ENCODE measurements around the gene NPTX1.
A peak's percentile ranks its signal among the peaks of the same experiment; 100 is the strongest.

The NPTX1 gene

DNA sequence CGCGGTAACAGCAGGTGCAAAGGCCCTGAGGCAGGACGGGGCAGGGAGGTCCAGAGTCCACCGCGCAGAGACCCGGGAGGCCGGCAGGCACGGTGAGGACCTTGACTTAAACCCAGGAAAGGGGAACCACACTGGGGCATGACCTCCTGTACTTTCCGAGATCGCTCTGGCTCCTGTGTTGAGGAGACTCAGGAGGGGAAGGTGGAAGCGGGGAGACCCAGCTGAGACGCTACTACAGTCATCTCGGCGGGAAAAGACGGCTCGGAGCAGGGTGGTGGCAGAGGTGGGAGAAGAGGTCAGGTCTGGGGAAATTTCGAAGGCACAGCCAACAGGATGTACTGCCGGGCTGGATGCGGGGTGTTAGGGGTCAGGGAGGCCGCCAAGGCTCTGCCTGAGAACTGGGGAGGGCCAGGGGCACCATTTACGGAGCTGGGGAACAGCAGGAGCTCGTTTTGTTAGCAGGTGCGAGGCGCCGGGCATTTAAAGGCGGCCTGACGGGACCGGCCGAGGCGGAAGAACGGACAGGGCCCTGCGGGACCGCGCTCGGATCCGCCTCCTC lies 22.3 kb downstream of the NPTX1 start:
- Histone ChIP-seq H3K27me3 (ENCODE audit: low read length) (no peaks in the 10 kb centered on the region), H3F3A (ENCODE audit: insufficient read depth) (peaks cover 3% of the 10 kb centered on the region; the same call in 1 of the 2 replicates), H3K9me2 (replicated peaks; ENCODE audit: insufficient read depth, low read length) (no peaks in the 10 kb centered on the region), H4K20me1 (ENCODE audit: low read depth, low read length) (no peaks in the 10 kb centered on the region), H3K79me2 (ENCODE audit: insufficient read depth, low read length) (no peaks in the 10 kb centered on the region), H3K36me3 (ENCODE audit: low read length) (no peaks in the 10 kb centered on the region), H3K4me3 (ENCODE audit: insufficient read depth, low read length, poor library complexity, severe bottlenecking) (peak overlapping the region; percentile 92), H3K9ac (ENCODE audit: low read length) (peak overlapping the region; percentile 100), H3K4me2 (ENCODE audit: low read depth, low read length, poor library complexity, severe bottlenecking) (peak overlapping the region; percentile 84), H3K9me3 (ENCODE audit: insufficient read depth, low read length) (no peaks in the 10 kb centered on the region), H3K27ac (ENCODE audit: low read depth, low read length) (peak overlapping the region; percentile 65), H2AFZ (ENCODE audit: low read depth, low read length, severe bottlenecking) (peak overlapping the region; percentile 83)
- TF ChIP-seq, protein P1, sequence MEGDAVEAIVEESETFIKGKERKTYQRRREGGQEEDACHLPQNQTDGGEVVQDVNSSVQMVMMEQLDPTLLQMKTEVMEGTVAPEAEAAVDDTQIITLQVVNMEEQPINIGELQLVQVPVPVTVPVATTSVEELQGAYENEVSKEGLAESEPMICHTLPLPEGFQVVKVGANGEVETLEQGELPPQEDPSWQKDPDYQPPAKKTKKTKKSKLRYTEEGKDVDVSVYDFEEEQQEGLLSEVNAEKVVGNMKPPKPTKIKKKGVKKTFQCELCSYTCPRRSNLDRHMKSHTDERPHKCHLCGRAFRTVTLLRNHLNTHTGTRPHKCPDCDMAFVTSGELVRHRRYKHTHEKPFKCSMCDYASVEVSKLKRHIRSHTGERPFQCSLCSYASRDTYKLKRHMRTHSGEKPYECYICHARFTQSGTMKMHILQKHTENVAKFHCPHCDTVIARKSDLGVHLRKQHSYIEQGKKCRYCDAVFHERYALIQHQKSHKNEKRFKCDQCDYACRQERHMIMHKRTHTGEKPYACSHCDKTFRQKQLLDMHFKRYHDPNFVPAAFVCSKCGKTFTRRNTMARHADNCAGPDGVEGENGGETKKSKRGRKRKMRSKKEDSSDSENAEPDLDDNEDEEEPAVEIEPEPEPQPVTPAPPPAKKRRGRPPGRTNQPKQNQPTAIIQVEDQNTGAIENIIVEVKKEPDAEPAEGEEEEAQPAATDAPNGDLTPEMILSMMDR (IDR thresholded peaks at IDR 0.05; ENCODE audit: insufficient read depth, low read length, poor library complexity, severe bottlenecking) = no peak
- TF ChIP-seq EZH2phosphoT487 (conservative IDR thresholded peaks at IDR 0.05; ENCODE audit: low read length) = no peak

DNA sequence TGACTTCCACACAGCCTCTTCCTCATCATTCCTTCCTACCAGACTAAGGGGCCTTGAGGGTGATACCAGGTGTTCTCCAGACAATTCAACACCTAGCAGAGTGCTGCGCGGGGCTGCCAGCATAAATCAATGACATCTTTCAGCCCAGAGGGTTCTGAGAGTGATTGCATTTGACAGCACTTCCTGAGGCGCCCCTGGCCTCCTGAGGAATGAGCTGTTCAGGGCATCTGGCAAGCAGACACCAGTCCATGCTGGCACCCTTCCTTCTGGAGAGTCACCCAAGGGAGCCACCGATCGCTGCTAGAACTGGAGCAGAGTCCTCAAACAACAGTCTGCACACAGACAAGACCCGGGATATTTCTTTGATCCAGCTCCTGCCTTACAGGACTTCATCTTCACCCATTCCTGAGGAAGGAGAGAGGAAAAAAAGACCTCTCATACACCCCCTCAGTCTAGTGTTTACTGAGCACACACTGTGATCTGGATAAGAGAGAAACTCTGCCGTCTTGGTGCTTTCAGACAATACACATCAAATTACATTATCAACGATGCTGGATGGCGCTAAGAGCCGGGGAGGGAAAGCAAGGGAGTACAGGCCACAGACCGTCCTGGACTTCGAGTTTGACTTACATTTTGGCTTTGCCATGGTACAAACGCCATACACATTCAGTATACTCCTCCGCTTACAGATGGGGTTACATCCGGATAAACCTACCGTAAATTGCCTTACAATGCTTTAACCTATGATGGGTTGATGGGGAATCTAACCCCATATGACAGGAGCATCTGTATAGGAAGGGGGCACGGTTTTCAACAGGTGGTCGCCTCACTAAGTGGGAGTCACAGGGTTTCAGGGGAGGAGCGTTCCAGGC lies 23.0 kb downstream of the NPTX1 start:
- TF ChIP-seq, protein P1 (IDR thresholded peaks at IDR 0.05; ENCODE audit: insufficient read depth, low read length, poor library complexity, severe bottlenecking) = no peak
- no peak for TF ChIP-seq EZH2phosphoT487 (conservative IDR thresholded peaks at IDR 0.05; ENCODE audit: low read length)

DNA sequence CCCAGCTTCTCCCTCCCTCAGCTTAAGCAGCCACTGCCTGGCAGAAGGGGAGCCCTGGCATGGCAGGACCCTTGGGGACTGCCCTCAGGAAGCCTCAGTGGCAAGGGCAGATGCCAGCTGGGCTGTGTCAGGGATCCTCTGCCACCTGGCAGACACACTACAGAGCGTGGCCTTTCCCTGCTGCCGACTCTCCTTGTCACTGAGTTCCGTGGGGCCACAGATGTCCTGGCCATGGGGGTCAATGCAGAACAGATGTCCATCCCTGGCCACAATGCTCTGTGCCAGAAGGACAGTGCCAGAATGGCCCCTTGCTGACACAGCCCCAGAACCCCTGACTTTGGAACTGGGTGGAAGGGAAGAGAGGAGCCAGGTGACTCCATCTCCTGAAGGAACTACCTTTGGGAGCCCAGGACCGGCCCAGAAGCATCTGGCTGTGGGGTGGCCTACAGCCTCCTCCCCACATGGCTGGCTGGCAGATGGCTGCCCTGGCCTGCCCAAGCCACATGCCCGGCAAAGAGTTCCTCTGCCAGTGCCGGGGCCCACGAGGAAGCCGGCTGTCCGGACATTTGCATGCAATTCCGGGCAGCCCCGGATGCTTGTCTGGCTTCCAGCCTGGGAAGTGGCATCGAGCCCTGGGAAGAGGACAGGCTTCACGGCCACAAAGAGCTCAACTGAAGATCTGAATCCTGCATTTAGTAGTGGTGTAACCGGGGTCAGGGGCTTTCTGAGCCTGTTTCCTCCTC lies 24.1 kb downstream of the NPTX1 start:
- Histone ChIP-seq H2AFZ (ENCODE audit: low read depth, low read length, severe bottlenecking) (no peak overlapping the region), H3K27me3 (ENCODE audit: low read length) (no peaks in the 10 kb centered on the region), H3K9me2 (replicated peaks; ENCODE audit: insufficient read depth, low read length) (no peaks in the 10 kb centered on the region), H3K4me2 (ENCODE audit: low read depth, low read length, poor library complexity, severe bottlenecking) (no peak overlapping the region), H4K20me1 (ENCODE audit: low read depth, low read length) (no peaks in the 10 kb centered on the region), H3K9me3 (ENCODE audit: insufficient read depth, low read length) (no peaks in the 10 kb centered on the region), H3K36me3 (ENCODE audit: low read length) (no peaks in the 10 kb centered on the region), H3K79me2 (ENCODE audit: insufficient read depth, low read length) (no peaks in the 10 kb centered on the region), H3F3A (ENCODE audit: insufficient read depth) (peaks cover 3% of the 10 kb centered on the region; the same call in 1 of the 2 replicates), H3K27ac (ENCODE audit: low read depth, low read length) (no peak overlapping the region), H3K9ac (ENCODE audit: low read length) (no peak overlapping the region), H3K4me3 (ENCODE audit: insufficient read depth, low read length, poor library complexity, severe bottlenecking) (no peak overlapping the region)
- TF ChIP-seq, protein P1 (IDR thresholded peaks at IDR 0.05; ENCODE audit: insufficient read depth, low read length, poor library complexity, severe bottlenecking) = no peak
- TF ChIP-seq EZH2phosphoT487 (conservative IDR thresholded peaks at IDR 0.05; ENCODE audit: low read length) = no peak

More for the DNA sequence above, 23.0 kb downstream of the NPTX1 start:
- Histone ChIP-seq H3K4me3 (ENCODE audit: insufficient read depth, low read length, poor library complexity, severe bottlenecking) (peak overlapping the region; percentile 92), H4K20me1 (ENCODE audit: low read depth, low read length) (no peaks in the 10 kb centered on the region), H3K27me3 (ENCODE audit: low read length) (no peaks in the 10 kb centered on the region), H3K27ac (ENCODE audit: low read depth, low read length) (no peak overlapping the region), H3F3A (ENCODE audit: insufficient read depth) (peaks cover 3% of the 10 kb centered on the region; the same call in 1 of the 2 replicates), H3K9me2 (replicated peaks; ENCODE audit: insufficient read depth, low read length) (no peaks in the 10 kb centered on the region), H3K36me3 (ENCODE audit: low read length) (no peaks in the 10 kb centered on the region), H3K4me2 (ENCODE audit: low read depth, low read length, poor library complexity, severe bottlenecking) (peak overlapping the region; percentile 84), H2AFZ (ENCODE audit: low read depth, low read length, severe bottlenecking) (no peak overlapping the region), H3K79me2 (ENCODE audit: insufficient read depth, low read length) (no peaks in the 10 kb centered on the region), H3K9me3 (ENCODE audit: insufficient read depth, low read length) (no peaks in the 10 kb centered on the region), H3K9ac (ENCODE audit: low read length) (peak overlapping the region; percentile 100)
